Psoas muscle (tissue), 8 donors: Measurements from ENCODE around the gene RASGRF2. TPM values are rescaled to one million over a fixed set of nuclear protein-coding genes. Genes with fewer than 3 reads are reported as not detected.

Experiments used
- ATAC-seq, 4 donors: fragments of 200-7000 bp; cut with Tn5 transposase; one replicate each; pipeline ENCODE4 v1.9.1; 2020; ENCODE audit warnings: moderate library complexity in 3 of 4, mild to moderate bottlenecking in 2 of 4
- DNase-seq, 2 donors: peaks; one replicate each; pipeline ENCODE4 v3.0.0-alpha.2; 2020
- H3K27ac ChIP-seq: fragments of 200-600 bp; one replicate; pipeline ENCODE4 v1.8.0; 2022
- H3K27me3 ChIP-seq, 3 donors: fragments of 200-600 bp in 1 of 3; one replicate each; pipeline versions ENCODE4 v1.6.1 to v1.8.0; 2013 to 2022; ENCODE audit warnings: low read length in 2 of 3, mild to moderate bottlenecking in 2 of 3, moderate library complexity in 1 of 3; ENCODE audit not compliant: insufficient read depth in 3 of 3
- H3K36me3 ChIP-seq, 2 donors: fragments of 200-600 bp in 1 of 2; one replicate each; pipeline versions ENCODE4 v1.6.1 to v1.8.0; 2013 to 2022; ENCODE audit warnings: low read depth in 1 of 2, mild to moderate bottlenecking in 1 of 2, moderate library complexity in 1 of 2; ENCODE audit not compliant: insufficient read depth in 1 of 2
- H3K4me1 ChIP-seq: fragments of 200-600 bp; one replicate; pipeline ENCODE4 v1.8.0; 2022
- H3K4me3 ChIP-seq: fragments of 200-600 bp; one replicate; pipeline ENCODE4 v1.8.0; 2022; ENCODE audit warnings: mild to moderate bottlenecking
- H3K9me3 ChIP-seq: fragments of 200-600 bp; one replicate; pipeline ENCODE4 v1.8.0; 2022
- CTCF ChIP-seq: fragments of 200-600 bp; IDR thresholded peaks from one replicate; pipeline ENCODE4 v1.8.0; 2022; ENCODE audit warnings: antibody characterized with exemption
- WGBS, 3 donors: extraction: QIAGEN DNeasy Blood & Tissue Kit; methylation state at CpG; one replicate each; pipeline versions ENCODE4 v1.1.6 to v1.1.7; 2013; 5-methylcytosine and 5-hydroxymethylcytosine counted together
- intact Hi-C, 2 donors: fragments of 100-400 bp; cut with DNase I; formaldehyde crosslinking; loops; one replicate each; pipeline versions ENCODE4 v1.11.0 to v1.14.2; 2022
- polyA plus RNA-seq, 3 donors: library from polyadenylated mRNA; stranded (reverse); fragments of 200-250 nt; gene quantifications; one replicate each; pipeline ENCODE4 v1.2.3, GENCODE V29; 2013
- total RNA-seq, 4 donors: library from RNA; stranded (reverse); fragmentation: NEBNext Ultra II Directional in 2 of 4; extraction: Animal tissue kit (Norgen Biotek cat#: 25700) in 2 of 4; gene quantifications; one replicate each; pipeline versions ENCODE4 v1.2.1 to v1.2.4, GENCODE V29; 2021 to 2023
- donor health status: healthy with polysubstance abuse.
- donor health status: DM: no; HTN: no; CAD: no; lungs with moderate emphysema.
- donor health status: Bipolar disorder and iron deficiency.
- donor health status: healthy.
- donor health status: DM: yes; HTN: yes; CAD: no.
- donor health status: DM: no; HTN: no; CAD: no.
- donor health status: DM: no; HTN: no; CAD: no.
- donor health status: DM: yes; HTN: yes; CAD: no.

RASGRF2 gene
- total and polyA plus RNA-seq, 7 donors, result 2.0 to 6.2 (median 3.2) TPM

GRCh38 chr5:81078930-81079329, 118.8 kb downstream of the RASGRF2 start:
- no peaks in the 10 kb centered on the region for H3K36me3 ChIP-seq
- H3K9me3 ChIP-seq, result peaks cover 9% of the 10 kb centered on the region

DNA sequence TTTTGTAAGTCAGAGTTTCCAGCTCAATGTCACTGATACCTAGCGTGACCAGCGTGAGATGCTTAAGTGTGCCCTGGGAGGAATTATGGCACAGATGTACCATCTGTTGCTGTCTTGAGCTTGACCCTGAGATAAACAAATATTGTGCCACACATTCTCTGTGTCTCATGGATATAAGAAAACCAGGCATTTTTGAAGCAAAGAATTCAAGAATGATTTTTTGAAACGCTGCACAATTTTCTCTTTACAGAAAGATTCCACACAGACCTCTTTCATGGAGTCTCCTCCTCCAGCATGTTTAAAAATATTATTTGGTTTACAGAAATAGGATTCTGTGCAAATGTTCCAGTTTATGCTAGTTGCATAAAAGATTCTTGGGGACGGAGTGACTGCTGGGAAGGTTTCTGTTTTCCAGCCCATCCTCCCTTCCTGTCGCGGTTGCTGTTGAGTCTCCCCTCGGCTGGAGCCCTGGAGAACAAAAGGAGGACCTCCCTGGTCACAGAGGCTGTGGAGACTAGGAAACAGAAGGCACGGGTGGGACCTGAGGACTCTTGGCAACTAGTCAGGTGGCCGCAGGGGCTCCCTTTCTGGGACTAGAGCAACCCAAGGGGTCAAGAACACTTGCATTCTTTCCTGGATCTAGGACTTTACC, 120.8 kb downstream of the RASGRF2 start:
- no peak overlapping the region for H3K4me3 ChIP-seq
- ATAC-seq (no peak), DNase-seq (no peak)
- H3K36me3 ChIP-seq, result no peaks in the 10 kb centered on the region
- H3K27me3 ChIP-seq, result peaks cover 0 to 2% (median 0%) of the 10 kb centered on the region in 3 donors
- intact Hi-C loops, result no loop called here
- H3K9me3 ChIP-seq, result peaks cover 9% of the 10 kb centered on the region
- H3K27ac ChIP-seq, result no peak overlapping the region
- no peak for TF ChIP-seq CTCF
- whole genome bisulfite sequencing, 3 donors, result 58 to 60% (median 59%) methylated on average over 9 of the region's 9 CpGs
- H3K4me1 ChIP-seq, result no peaks in the 10 kb centered on the region

More at GRCh38 chr5:81078930-81079329, 118.8 kb downstream of the RASGRF2 start:
- no peak for TF ChIP-seq CTCF
- WGBS, 3 donors, result 78 to 97% (median 89%) methylated on average over 2 of the region's 2 CpGs
- DNase-seq (no peak), ATAC-seq (no peak)
- H3K4me1 ChIP-seq, result no peaks in the 10 kb centered on the region
- intact Hi-C loops, result no loop called here
- H3K27ac ChIP-seq, result no peak overlapping the region
- no peaks in the 10 kb centered on the region for H3K27me3 ChIP-seq
- no peak overlapping the region for H3K4me3 ChIP-seq

DNA sequence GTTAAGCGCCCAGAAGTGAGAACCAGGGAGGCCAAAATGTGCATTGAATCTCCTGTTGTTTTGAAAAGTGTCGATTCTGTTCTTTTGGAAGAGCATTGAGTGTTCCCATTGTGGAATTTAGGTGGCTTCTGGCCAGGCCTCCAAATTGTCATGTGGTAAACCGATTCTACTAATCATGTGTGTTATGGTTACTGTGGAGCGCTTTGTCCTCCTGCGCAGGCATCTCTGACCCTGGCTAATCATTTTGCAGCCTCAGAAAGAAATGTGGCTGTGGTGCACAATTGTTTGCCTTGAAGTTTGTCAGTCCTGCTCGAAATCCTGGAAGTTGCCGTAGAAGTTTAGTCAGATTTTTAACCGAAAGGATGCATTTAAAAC, 121.3 kb downstream of the RASGRF2 start:
- intact Hi-C loops, result no loop called here
- peaks cover 0 to 2% (median 0%) of the 10 kb centered on the region in 3 donors for H3K27me3 ChIP-seq
- DNase-seq (no peak), ATAC-seq (no peak)
- H3K27ac ChIP-seq, result no peak overlapping the region
- WGBS, 3 donors, result 58 to 67% (median 63%) methylated on average over 8 of the region's 8 CpGs
- no peak for TF ChIP-seq CTCF
- no peaks in the 10 kb centered on the region for H3K36me3 ChIP-seq
- H3K9me3 ChIP-seq, result peaks cover 9% of the 10 kb centered on the region
- no peak overlapping the region for H3K4me3 ChIP-seq
- H3K4me1 ChIP-seq, result no peaks in the 10 kb centered on the region

- ATAC-seq (no peak), DNase-seq (no peak)
- 91 to 92% (median 92%) methylated on average over 27 of the region's 27 CpGs for WGBS, 3 donors
- Histone ChIP-seq H3K9me3 (no peaks in the 10 kb centered on the region), H3K27me3 (peaks cover 0 to 2% (median 0%) of the 10 kb centered on the region in 3 donors), H3K4me1 (no peaks in the 10 kb centered on the region), H3K36me3 (no peaks in the 10 kb centered on the region), H3K4me3 (no peak overlapping the region), H3K27ac (no peak overlapping the region)
- no peak for TF ChIP-seq CTCF
- intact Hi-C loops, result no loop called here
These were observed 126.7 kb downstream of the RASGRF2 start for GRCh38 chr5:81086881-81087281.

- Histone ChIP-seq H3K4me1 (no peaks in the 10 kb centered on the region), H3K27ac (no peak overlapping the region), H3K27me3 (no peaks in the 10 kb centered on the region), H3K4me3 (no peak overlapping the region), H3K9me3 (no peaks in the 10 kb centered on the region), H3K36me3 (no peaks in the 10 kb centered on the region)
- no peak for TF ChIP-seq CTCF
- ATAC-seq (no peak), DNase-seq (no peak)
- WGBS, 3 donors, result 76 to 84% (median 80%) methylated on average over 3 of the region's 3 CpGs
- intact Hi-C loops, result no loop called here
These were observed 131.0 kb downstream of the RASGRF2 start for GRCh38 chr5:81091199-81091598.
